Upper lobe of left lung (tissue), 4 donors: ENCODE data around the gene BTG2.

ENCODE experiments used
- EP300 ChIP-seq, 4 donors: sonication (generic); formaldehyde crosslinking; IDR thresholded peaks; one replicate each; pipeline ENCODE4 v1.5.1; 2017; ENCODE audit warnings: antibody characterized with exemption in 4 of 4, control low read depth in 2 of 4
- POLR2A ChIP-seq, 4 donors: fragments of 450-650 bp; IDR thresholded peaks; one replicate each; pipeline ENCODE4 v1.5.1; 2016 to 2017; ENCODE audit warnings: antibody characterized with exemption in 4 of 4, mild to moderate bottlenecking in 2 of 4
- POLR2AphosphoS5 ChIP-seq, 2 donors: sonication (generic); formaldehyde crosslinking; IDR thresholded peaks; one replicate each; pipeline ENCODE4 v1.5.1; 2017; ENCODE audit warnings: antibody characterized with exemption in 2 of 2
- TF ChIP-seq, protein P1 (sequence below), 6 experiments: fragments of 450-650 bp in 4 of 6; fragments of 200-600 bp in 2 of 6; sonication (generic) in 2 of 6; IDR thresholded peaks; one replicate each; pipeline ENCODE4 v1.5.1; 2016 to 2019; ENCODE audit warnings: antibody characterized with exemption in 6 of 6

DNA sequence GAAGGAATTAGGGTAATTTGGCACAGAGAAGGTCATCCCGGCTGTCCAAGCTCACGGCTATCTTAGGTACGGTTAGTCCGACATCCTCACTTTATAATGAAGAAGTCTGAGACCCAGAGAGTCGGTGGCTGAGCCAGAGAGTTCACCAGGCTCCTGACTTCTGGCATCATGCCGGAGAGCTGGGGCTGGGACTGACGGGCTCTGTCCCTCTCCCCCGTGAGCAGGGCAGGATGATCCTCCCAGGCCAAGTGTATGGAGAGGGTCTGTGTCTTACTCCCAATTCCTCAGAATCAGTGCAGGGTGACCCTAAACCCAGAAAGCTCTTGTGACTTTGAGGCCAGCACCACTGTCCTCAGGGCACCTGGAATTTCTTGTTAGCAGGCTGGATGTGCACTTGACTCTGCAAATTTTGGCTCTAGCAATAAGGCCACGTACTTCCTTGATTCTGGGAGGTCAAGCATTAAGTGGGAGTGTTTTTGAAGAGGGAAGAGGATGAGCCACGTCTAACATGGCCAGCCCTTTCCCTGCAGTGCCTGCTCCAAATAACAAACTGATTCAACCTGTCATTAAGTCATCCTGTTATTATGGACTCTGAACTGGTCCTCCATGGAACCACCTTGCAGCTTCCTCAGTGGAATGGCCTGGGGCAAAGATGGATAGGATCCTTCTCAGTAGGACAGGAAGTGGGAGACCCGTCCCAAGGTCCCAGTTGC is 20.8 kb upstream of the BTG2 start:
- TF ChIP-seq EP300 (IDR thresholded peaks at IDR 0.05) (no peak), POLR2A (IDR thresholded peaks at IDR 0.05) (no peak), POLR2AphosphoS5 (IDR thresholded peaks at IDR 0.05) (no peak)
- TF ChIP-seq, protein P1, sequence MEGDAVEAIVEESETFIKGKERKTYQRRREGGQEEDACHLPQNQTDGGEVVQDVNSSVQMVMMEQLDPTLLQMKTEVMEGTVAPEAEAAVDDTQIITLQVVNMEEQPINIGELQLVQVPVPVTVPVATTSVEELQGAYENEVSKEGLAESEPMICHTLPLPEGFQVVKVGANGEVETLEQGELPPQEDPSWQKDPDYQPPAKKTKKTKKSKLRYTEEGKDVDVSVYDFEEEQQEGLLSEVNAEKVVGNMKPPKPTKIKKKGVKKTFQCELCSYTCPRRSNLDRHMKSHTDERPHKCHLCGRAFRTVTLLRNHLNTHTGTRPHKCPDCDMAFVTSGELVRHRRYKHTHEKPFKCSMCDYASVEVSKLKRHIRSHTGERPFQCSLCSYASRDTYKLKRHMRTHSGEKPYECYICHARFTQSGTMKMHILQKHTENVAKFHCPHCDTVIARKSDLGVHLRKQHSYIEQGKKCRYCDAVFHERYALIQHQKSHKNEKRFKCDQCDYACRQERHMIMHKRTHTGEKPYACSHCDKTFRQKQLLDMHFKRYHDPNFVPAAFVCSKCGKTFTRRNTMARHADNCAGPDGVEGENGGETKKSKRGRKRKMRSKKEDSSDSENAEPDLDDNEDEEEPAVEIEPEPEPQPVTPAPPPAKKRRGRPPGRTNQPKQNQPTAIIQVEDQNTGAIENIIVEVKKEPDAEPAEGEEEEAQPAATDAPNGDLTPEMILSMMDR (IDR thresholded peaks at IDR 0.05) = no peak
